ENCODE data around the gene TMEM116.
A peak's percentile ranks its signal among the peaks of the same experiment; 100 is the strongest.
"Not testable (repeated sequence)": the region's sequence is repeated elsewhere in the genome, so short reads cannot be mapped to it uniquely, and the experiment has no call there.

TMEM116 gene

GRCh38 chr12:112012775-112013600 lies at the start of gene TMEM116, which contains the start of gene ERP29:
Gene TMEM116, minus strand, starts transcription at chr12:112013165. Its CDS starts 7,895 bp downstream, at chr12:112005270.
Gene ERP29, plus strand, starts transcription at chr12:112013426. Its CDS starts 40 bp downstream, at chr12:112013466.
- peak; percentile 97 to 99 for DNase-seq

GRCh38 chr12:112061137-112061536 lies 48.2 kb upstream of the TMEM116 start:
- no peak for DNase-seq

- DNase-seq, result no peak
These were observed 36.4 kb upstream of the TMEM116 start for GRCh38 chr12:112049351-112049750.

- DNase-seq, result no peak
These were observed 33.0 kb upstream of the TMEM116 start for GRCh38 chr12:112046003-112046402.

GRCh38 chr12:112036614-112037013 lies 23.6 kb upstream of the TMEM116 start:
- DNase-seq, result not testable (repeated sequence)

GRCh38 chr12:112035219-112035785 lies 22.3 kb upstream of the TMEM116 start:
- DNase-seq, result no peak

- DNase-seq, result no peak
These were observed 19.3 kb upstream of the TMEM116 start for GRCh38 chr12:112032292-112032691.

- no peak for DNase-seq
These were observed 18.5 kb upstream of the TMEM116 start for GRCh38 chr12:112031472-112031871.

GRCh38 chr12:112029301-112029700 lies 16.3 kb upstream of the TMEM116 start:
- no peak for DNase-seq

GRCh38 chr12:112025808-112026375 lies 12.9 kb upstream of the TMEM116 start:
- DNase-seq, result no peak

GRCh38 chr12:112023759-112024396 lies 10.9 kb upstream of the TMEM116 start:
- DNase-seq, result peak in 1 of 2 experiments; percentile 10

- DNase-seq, result no peak
These were observed 9.5 kb upstream of the TMEM116 start for GRCh38 chr12:112022241-112023016.

- DNase-seq, result no peak
These were observed 8.0 kb upstream of the TMEM116 start for GRCh38 chr12:112020947-112021457.

- DNase-seq, result no peak
These were observed 5.7 kb upstream of the TMEM116 start for GRCh38 chr12:112018571-112019237.

GRCh38 chr12:112017041-112017440 lies 4.1 kb upstream of the TMEM116 start:
- DNase-seq, result no peak

GRCh38 chr12:112015938-112016337 lies 3.0 kb upstream of the TMEM116 start:
- DNase-seq, result no peak

GRCh38 chr12:112013601-112014402 lies 837 bp upstream of the TMEM116 start:
- peak; percentile 50 to 87 for DNase-seq

- no peak for DNase-seq
These were observed 1.3 kb downstream of the TMEM116 start for GRCh38 chr12:112011685-112012084.

GRCh38 chr12:112010415-112011344 lies 2.3 kb downstream of the TMEM116 start:
- no peak for DNase-seq

- not testable (repeated sequence) for DNase-seq
These were observed 3.4 kb downstream of the TMEM116 start for GRCh38 chr12:112009596-112009995.

All from NCI-H526 (cell line).